ENCODE measurements around the gene NCKAP5.

The NCKAP5 gene

GRCh38 chr2:133380991-133381390 lies 187.3 kb downstream of the NCKAP5 start:
- DNase-seq = no peak
- Histone ChIP-seq H3K27me3 (ENCODE audit: insufficient read depth, low read length) (no peaks in the 10 kb centered on the region), H3K23ac (ENCODE audit: low read length) (no peak overlapping the region), H3K18ac (ENCODE audit: low read length) (no peak overlapping the region), H3K14ac (ENCODE audit: low read length) (no peak overlapping the region), H2AFZ (ENCODE audit: insufficient read depth, low read length, poor library complexity) (no peak overlapping the region), H2BK12ac (ENCODE audit: low read length) (no peak overlapping the region), H3K79me2 (ENCODE audit: control insufficient read depth, insufficient read depth, low read length, poor library complexity) (no peaks in the 10 kb centered on the region), H3K79me1 (ENCODE audit: low read length) (no peaks in the 10 kb centered on the region), H2AK5ac (ENCODE audit: low read length) (no peak overlapping the region), H3K27ac (ENCODE audit: low read depth, low read length) (no peak overlapping the region), H3K4me1 (ENCODE audit: control insufficient read depth in 1 of 2, insufficient read depth in 2 of 2, low read length in 2 of 2) (no peaks in the 10 kb centered on the region), H3K9me3 (ENCODE audit: insufficient read depth, low read depth, low read length) (no peaks in the 10 kb centered on the region), H4K91ac (ENCODE audit: low read depth, low read length) (no peak overlapping the region), H4K12ac (ENCODE audit: low read depth, low read length) (no peak overlapping the region), H2BK5ac (ENCODE audit: low read depth, low read length, poor library complexity) (no peak overlapping the region), H3K4me3 (ENCODE audit: low read depth, low read length) (no peak overlapping the region), H3K9ac (ENCODE audit: low read length) (no peak overlapping the region), H3K36me3 (ENCODE audit: control insufficient read depth in 1 of 2, insufficient read depth in 2 of 2, low read length in 2 of 2) (no peaks in the 10 kb centered on the region), H3K4me2 (ENCODE audit: low read length) (no peak overlapping the region), H2BK120ac (ENCODE audit: insufficient read depth, low read length, poor library complexity) (no peak overlapping the region), H3K4ac (ENCODE audit: low read depth, low read length) (no peak overlapping the region), H4K8ac (ENCODE audit: low read depth, low read length) (no peak overlapping the region)
- no CpG with 5 or more reads among the region's 3 CpGs for WGBS (ENCODE audit: extremely low coverage, insufficient coverage, insufficient read length)

- H3K4me1 ChIP-seq (ENCODE audit: control insufficient read depth in 1 of 2, insufficient read depth in 2 of 2, low read length in 2 of 2) = no peaks in the 10 kb centered on the region
- H3K79me1 ChIP-seq (ENCODE audit: low read length) = no peaks in the 10 kb centered on the region
- H2AK5ac ChIP-seq (ENCODE audit: low read length) = no peak overlapping the region
- no peak overlapping the region for H3K14ac ChIP-seq (ENCODE audit: low read length)
- peaks cover 2% of the 10 kb centered on the region for H3K9me3 ChIP-seq (ENCODE audit: insufficient read depth, low read depth, low read length)
- no peak overlapping the region for H3K27ac ChIP-seq (ENCODE audit: low read depth, low read length)
- no peaks in the 10 kb centered on the region for H3K79me2 ChIP-seq (ENCODE audit: control insufficient read depth, insufficient read depth, low read length, poor library complexity)
- WGBS (ENCODE audit: extremely low coverage, insufficient coverage, insufficient read length) = no CpG with 5 or more reads among the region's 7 CpGs
- H2BK120ac ChIP-seq (ENCODE audit: insufficient read depth, low read length, poor library complexity) = no peak overlapping the region
- H3K4ac ChIP-seq (ENCODE audit: low read depth, low read length) = no peak overlapping the region
- no peaks in the 10 kb centered on the region for H3K27me3 ChIP-seq (ENCODE audit: insufficient read depth, low read length)
- no peak overlapping the region for H3K4me3 ChIP-seq (ENCODE audit: low read depth, low read length)
- no peaks in the 10 kb centered on the region for H3K36me3 ChIP-seq (ENCODE audit: control insufficient read depth in 1 of 2, insufficient read depth in 2 of 2, low read length in 2 of 2)
- DNase-seq = no peak
- H3K9ac ChIP-seq (ENCODE audit: low read length) = no peak overlapping the region
- H3K18ac ChIP-seq (ENCODE audit: low read length) = no peak overlapping the region
- no peak overlapping the region for H4K8ac ChIP-seq (ENCODE audit: low read depth, low read length)
- no peak overlapping the region for H2AFZ ChIP-seq (ENCODE audit: insufficient read depth, low read length, poor library complexity)
- no peak overlapping the region for H2BK5ac ChIP-seq (ENCODE audit: low read depth, low read length, poor library complexity)
- H3K23ac ChIP-seq (ENCODE audit: low read length) = no peak overlapping the region
- no peak overlapping the region for H4K12ac ChIP-seq (ENCODE audit: low read depth, low read length)
- no peak overlapping the region for H2BK12ac ChIP-seq (ENCODE audit: low read length)
- no peak overlapping the region for H4K91ac ChIP-seq (ENCODE audit: low read depth, low read length)
- no peak overlapping the region for H3K4me2 ChIP-seq (ENCODE audit: low read length)
Measured at GRCh38 chr2:133378928-133379549, 189.2 kb downstream of the NCKAP5 start.

- no peak overlapping the region for H4K8ac ChIP-seq (ENCODE audit: low read depth, low read length)
- no peaks in the 10 kb centered on the region for H3K27me3 ChIP-seq (ENCODE audit: insufficient read depth, low read length)
- H4K91ac ChIP-seq (ENCODE audit: low read depth, low read length) = no peak overlapping the region
- no peak overlapping the region for H3K4me3 ChIP-seq (ENCODE audit: low read depth, low read length)
- H2AFZ ChIP-seq (ENCODE audit: insufficient read depth, low read length, poor library complexity) = no peak overlapping the region
- H2AK5ac ChIP-seq (ENCODE audit: low read length) = no peak overlapping the region
- no peaks in the 10 kb centered on the region for H3K79me1 ChIP-seq (ENCODE audit: low read length)
- no peak overlapping the region for H4K12ac ChIP-seq (ENCODE audit: low read depth, low read length)
- no peak overlapping the region for H3K9ac ChIP-seq (ENCODE audit: low read length)
- no peak overlapping the region for H3K27ac ChIP-seq (ENCODE audit: low read depth, low read length)
- H3K14ac ChIP-seq (ENCODE audit: low read length) = no peak overlapping the region
- peaks cover 2% of the 10 kb centered on the region for H3K9me3 ChIP-seq (ENCODE audit: insufficient read depth, low read depth, low read length)
- no peak overlapping the region for H3K4me2 ChIP-seq (ENCODE audit: low read length)
- H2BK5ac ChIP-seq (ENCODE audit: low read depth, low read length, poor library complexity) = no peak overlapping the region
- no peaks in the 10 kb centered on the region for H3K79me2 ChIP-seq (ENCODE audit: control insufficient read depth, insufficient read depth, low read length, poor library complexity)
- no peak for DNase-seq
- no peak overlapping the region for H3K4ac ChIP-seq (ENCODE audit: low read depth, low read length)
- H3K4me1 ChIP-seq (ENCODE audit: control insufficient read depth in 1 of 2, insufficient read depth in 2 of 2, low read length in 2 of 2) = no peaks in the 10 kb centered on the region
- H3K23ac ChIP-seq (ENCODE audit: low read length) = no peak overlapping the region
- H3K18ac ChIP-seq (ENCODE audit: low read length) = no peak overlapping the region
- no peaks in the 10 kb centered on the region for H3K36me3 ChIP-seq (ENCODE audit: control insufficient read depth in 1 of 2, insufficient read depth in 2 of 2, low read length in 2 of 2)
- H2BK12ac ChIP-seq (ENCODE audit: low read length) = no peak overlapping the region
- WGBS (ENCODE audit: extremely low coverage, insufficient coverage, insufficient read length) = no CpG with 5 or more reads among the region's 1 CpG
- no peak overlapping the region for H2BK120ac ChIP-seq (ENCODE audit: insufficient read depth, low read length, poor library complexity)
Measured at GRCh38 chr2:133378386-133378785, 189.9 kb downstream of the NCKAP5 start.

DNA sequence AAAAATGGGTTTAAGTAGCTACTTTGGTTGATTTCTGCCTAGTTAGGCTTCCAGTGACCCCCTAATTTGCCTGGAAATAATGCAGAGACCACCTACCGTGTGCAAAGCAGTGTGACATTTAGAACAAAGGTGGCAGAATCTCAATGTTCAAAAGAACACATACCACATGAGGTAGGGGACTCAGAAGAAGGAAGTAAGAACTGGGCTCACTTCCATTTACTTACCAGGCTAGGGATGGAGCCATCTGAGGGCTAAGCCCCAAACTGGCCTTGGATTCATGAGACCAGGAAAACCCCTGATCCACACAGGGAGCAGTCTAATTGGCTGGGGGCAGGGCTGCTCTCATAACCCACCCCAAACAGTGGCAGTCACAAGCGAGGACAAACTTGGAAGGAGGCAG lies 190.7 kb downstream of the NCKAP5 start:
- no peak overlapping the region for H3K4me3 ChIP-seq (ENCODE audit: low read depth, low read length)
- H3K27me3 ChIP-seq (ENCODE audit: insufficient read depth, low read length) = no peaks in the 10 kb centered on the region
- no peak for DNase-seq
- H4K12ac ChIP-seq (ENCODE audit: low read depth, low read length) = no peak overlapping the region
- H3K18ac ChIP-seq (ENCODE audit: low read length) = no peak overlapping the region
- H2AFZ ChIP-seq (ENCODE audit: insufficient read depth, low read length, poor library complexity) = no peak overlapping the region
- no peak overlapping the region for H2BK5ac ChIP-seq (ENCODE audit: low read depth, low read length, poor library complexity)
- H3K14ac ChIP-seq (ENCODE audit: low read length) = no peak overlapping the region
- H3K4me1 ChIP-seq (ENCODE audit: control insufficient read depth in 1 of 2, insufficient read depth in 2 of 2, low read length in 2 of 2) = no peaks in the 10 kb centered on the region
- no CpG with 5 or more reads among the region's 2 CpGs for WGBS (ENCODE audit: extremely low coverage, insufficient coverage, insufficient read length)
- no peak overlapping the region for H3K27ac ChIP-seq (ENCODE audit: low read depth, low read length)
- no peak overlapping the region for H2BK12ac ChIP-seq (ENCODE audit: low read length)
- H3K4ac ChIP-seq (ENCODE audit: low read depth, low read length) = no peak overlapping the region
- H3K36me3 ChIP-seq (ENCODE audit: control insufficient read depth in 1 of 2, insufficient read depth in 2 of 2, low read length in 2 of 2) = no peaks in the 10 kb centered on the region
- no peak overlapping the region for H2AK5ac ChIP-seq (ENCODE audit: low read length)
- H3K79me2 ChIP-seq (ENCODE audit: control insufficient read depth, insufficient read depth, low read length, poor library complexity) = no peaks in the 10 kb centered on the region
- H4K8ac ChIP-seq (ENCODE audit: low read depth, low read length) = no peak overlapping the region
- peaks cover 2% of the 10 kb centered on the region for H3K9me3 ChIP-seq (ENCODE audit: insufficient read depth, low read depth, low read length)
- no peak overlapping the region for H3K4me2 ChIP-seq (ENCODE audit: low read length)
- H3K23ac ChIP-seq (ENCODE audit: low read length) = no peak overlapping the region
- H2BK120ac ChIP-seq (ENCODE audit: insufficient read depth, low read length, poor library complexity) = no peak overlapping the region
- no peak overlapping the region for H4K91ac ChIP-seq (ENCODE audit: low read depth, low read length)
- H3K79me1 ChIP-seq (ENCODE audit: low read length) = no peaks in the 10 kb centered on the region
- no peak overlapping the region for H3K9ac ChIP-seq (ENCODE audit: low read length)
